GM18951 (cell line): Measurements from ENCODE around the gene HYDIN.
"Not testable (repeated sequence)": the region's sequence is repeated elsewhere in the genome, so short reads cannot be mapped to it uniquely, and the experiment has no call there.

ENCODE experiments used
- in situ Hi-C: fragments of 300-500 bp; cut with MboI; formaldehyde crosslinking; loops from one replicate; pipeline ENCODE4 v1.12.0; 2022; ENCODE audit warnings: low sequenced_read_pairs, mixed read lengths, inconsistent platforms; ENCODE audit not compliant: unreplicated experiment

Gene HYDIN

GRCh38 chr16:71080262-71080661, 150.3 kb downstream of the HYDIN start:
- in situ Hi-C loops = not testable (repeated sequence)

GRCh38 chr16:71070651-71071050, 159.9 kb downstream of the HYDIN start:
- in situ Hi-C loops = not testable (repeated sequence)

- in situ Hi-C loops = not testable (repeated sequence)
These were observed 160.7 kb downstream of the HYDIN start for GRCh38 chr16:71069842-71070241.

- in situ Hi-C loops = not testable (repeated sequence)
These were observed 176.5 kb downstream of the HYDIN start for GRCh38 chr16:71053897-71054609.

- in situ Hi-C loops = not testable (repeated sequence)
These were observed 180.2 kb downstream of the HYDIN start for GRCh38 chr16:71050307-71050706.

- in situ Hi-C loops = not testable (repeated sequence)
These were observed 191.0 kb downstream of the HYDIN start for GRCh38 chr16:71039368-71040111.

- in situ Hi-C loops = not testable (repeated sequence)
These were observed 192.1 kb downstream of the HYDIN start for GRCh38 chr16:71038421-71038820.

- in situ Hi-C loops = not testable (repeated sequence)
These were observed 192.5 kb downstream of the HYDIN start for GRCh38 chr16:71037987-71038386.

GRCh38 chr16:71028032-71028727, 202.3 kb downstream of the HYDIN start:
- in situ Hi-C loops = not testable (repeated sequence)

- in situ Hi-C loops = not testable (repeated sequence)
These were observed 203.0 kb downstream of the HYDIN start for GRCh38 chr16:71027511-71027910.

- in situ Hi-C loops = not testable (repeated sequence)
These were observed 206.6 kb downstream of the HYDIN start for GRCh38 chr16:71023851-71024439.

- in situ Hi-C loops = not testable (repeated sequence)
These were observed 208.5 kb downstream of the HYDIN start for GRCh38 chr16:71021961-71022537.

- in situ Hi-C loops = not testable (repeated sequence)
These were observed 211.3 kb downstream of the HYDIN start for GRCh38 chr16:71019067-71019682.

GRCh38 chr16:71015419-71015818, 215.1 kb downstream of the HYDIN start:
- in situ Hi-C loops = not testable (repeated sequence)

- in situ Hi-C loops = not testable (repeated sequence)
These were observed 220.9 kb downstream of the HYDIN start for GRCh38 chr16:71009440-71010223.

- in situ Hi-C loops = not testable (repeated sequence)
These were observed 224.0 kb downstream of the HYDIN start for GRCh38 chr16:71006516-71006915.

GRCh38 chr16:70999735-71000134, 230.8 kb downstream of the HYDIN start:
- in situ Hi-C loops = not testable (repeated sequence)

- in situ Hi-C loops = not testable (repeated sequence)
These were observed 234.7 kb downstream of the HYDIN start for GRCh38 chr16:70995799-70996198.

GRCh38 chr16:70992511-70992910, 238.0 kb downstream of the HYDIN start:
- in situ Hi-C loops = not testable (repeated sequence)
